HCT116 (cell line): ENCODE results near the gene FEM1B. TPM values are rescaled to one million over a fixed set of nuclear protein-coding genes. Genes with fewer than 3 reads are reported as not detected.

Experiments used
- ATAC-seq: fragments of 200-7000 bp; cut with Tn5 transposase; 2 replicates; pipeline ENCODE4 v1.9.1; 2020; ENCODE audit warnings: mild to moderate bottlenecking, moderate library complexity
- BruUV-seq: library from RNA; stranded (reverse); fragments of 400-500 nt; replicated peaks from 2 replicates; lab custom pipeline; 2021; lab: Mats Ljungman, UMichigan
- CTCF ChIA-PET: fragments of 300-600 bp; sonication (Branson Sonifier 250); formaldehyde crosslinking; loops from one replicate; lab custom pipeline; 2021; ENCODE audit warnings: antibody characterized with exemption; lab: Charles Lee
- POLR2A ChIA-PET: fragments of 300-600, 350-600 bp; sonication (Branson Sonifier 250); formaldehyde crosslinking; loops from one replicate; lab custom pipeline; 2021; ENCODE audit warnings: antibody characterized with exemption; lab: Charles Lee
- RAD21 ChIA-PET, 2 experiments: fragments of 300-600 bp; sonication (Branson Sonifier 250); formaldehyde crosslinking; loops; one replicate each; lab custom pipeline; 2023; ENCODE audit warnings: low total read pairs in 2 of 2; ENCODE audit not compliant: uncharacterized antibody in 2 of 2, unreplicated experiment in 2 of 2, low non-redundant PET in 1 of 2; lab: Charles Lee
- DNase-seq: peaks from one replicate; pipeline ENCODE4 v3.0.0-alpha.2; 2010; ENCODE audit warnings: low read depth, low spot score
- H2AFZ ChIP-seq: fragments of 200-600 bp; shearing (Covaris generic), sonication (generic); 2 replicates; pipeline ENCODE4 v1.6.1; 2017; ENCODE audit warnings: low read depth, mixed run types, mixed read lengths, antibody characterized with exemption, low read length; ENCODE audit not compliant: poor library complexity, severe bottlenecking
- H3K27ac ChIP-seq: 2 replicates; pipeline ENCODE4 v1.5.1; 2012; ENCODE audit warnings: low read depth, low read length
- H3K27me3 ChIP-seq: fragments of 200-600 bp; sonication (generic); 2 replicates; pipeline ENCODE4 v1.6.1; 2016; ENCODE audit warnings: mixed run types, low read length, mixed read lengths; ENCODE audit not compliant: insufficient read depth
- H3K36me3 ChIP-seq, 2 experiments: fragments of 200-500 bp in 1 of 2; fragments of 200-600 bp in 1 of 2; sonication (Bioruptor generic) in 1 of 2; sonication (generic) in 1 of 2; 2 replicates each; pipeline versions ENCODE4 v1.5.1 to v1.6.1; 2014 to 2016; ENCODE audit warnings: low read length in 2 of 2, inconsistent platforms in 1 of 2, mixed read lengths in 1 of 2, mixed run types in 1 of 2; ENCODE audit not compliant: insufficient read depth in 2 of 2, control insufficient read depth in 1 of 2
- H3K4me1 ChIP-seq, 2 experiments: fragments of 200-600 bp in 1 of 2; sonication (generic) in 1 of 2; 2 replicates each; pipeline versions ENCODE4 v1.5.1 to v1.6.1; 2012 to 2017; ENCODE audit warnings: low read length in 2 of 2, inconsistent platforms in 1 of 2, mild to moderate bottlenecking in 1 of 2, mixed read lengths in 1 of 2, mixed run types in 1 of 2, moderate library complexity in 1 of 2; ENCODE audit not compliant: insufficient read depth in 2 of 2, control insufficient read depth in 1 of 2
- H3K4me2 ChIP-seq: fragments of 200-600 bp; sonication (generic); 2 replicates; pipeline ENCODE4 v1.6.1; 2017; ENCODE audit warnings: mixed run types, low read length, mixed read lengths
- H3K4me3 ChIP-seq, 2 experiments: fragments of 200-600 bp in 1 of 2; sonication (generic) in 1 of 2; replicated peaks in 1 of 2; 2 replicates each; pipeline ENCODE4 v1.5.1; 2011 to 2016; ENCODE audit warnings: low read length in 2 of 2, control low read depth in 1 of 2, low read depth in 1 of 2, mild to moderate bottlenecking in 1 of 2, mixed read lengths in 1 of 2, mixed run types in 1 of 2
- H3K79me2 ChIP-seq: fragments of 200-600 bp; sonication (generic); 2 replicates; pipeline ENCODE4 v1.6.1; 2017; ENCODE audit warnings: mild to moderate bottlenecking, mixed run types, low read length, moderate library complexity, mixed read lengths; ENCODE audit not compliant: insufficient read depth
- H3K9ac ChIP-seq: fragments of 200-600 bp; sonication (generic); 2 replicates; pipeline ENCODE4 v1.6.1; 2016; ENCODE audit warnings: low read length, mixed read lengths
- H3K9me2 ChIP-seq: fragments of 200-600 bp; sonication (generic), shearing (Covaris generic); 2 replicates; pipeline ENCODE4 v1.6.1; 2017; ENCODE audit warnings: mixed run types, mild to moderate bottlenecking, moderate library complexity; ENCODE audit not compliant: insufficient read depth
- H3K9me3 ChIP-seq, 2 experiments: fragments of 200-500 bp in 1 of 2; fragments of 200-600 bp in 1 of 2; sonication (Bioruptor generic) in 1 of 2; sonication (generic) in 1 of 2; 2 replicates each; pipeline ENCODE4 v1.6.1; 2014 to 2017; ENCODE audit warnings: low read length in 2 of 2, mixed read lengths in 2 of 2, inconsistent platforms in 1 of 2, low read depth in 1 of 2, mild to moderate bottlenecking in 1 of 2, mixed run types in 1 of 2, moderate library complexity in 1 of 2; ENCODE audit not compliant: control insufficient read depth in 1 of 2, insufficient read depth in 1 of 2
- H4K20me1 ChIP-seq: fragments of 200-600 bp; sonication (generic), shearing (Covaris generic); 2 replicates; pipeline ENCODE4 v1.6.1; 2017; ENCODE audit warnings: mixed run types, mild to moderate bottlenecking, moderate library complexity; ENCODE audit not compliant: insufficient read depth
- ATF3 ChIP-seq: IDR thresholded peaks from 2 replicates; pipeline ENCODE4 v1.6.1; 2012
- CBX3 ChIP-seq: IDR thresholded peaks from 2 replicates; pipeline ENCODE4 v1.6.1; 2012; ENCODE audit warnings: low read depth
- CEBPB ChIP-seq: IDR thresholded peaks from 2 replicates; pipeline ENCODE4 v1.6.1; 2012; ENCODE audit warnings: low read depth
- CTCF ChIP-seq, 3 experiments: fragments of 200-600 bp in 1 of 3; sonication (generic) in 1 of 3; IDR thresholded peaks in 2 of 3; conservative IDR thresholded peaks in 1 of 3; 2 replicates each; pipeline ENCODE4 v1.5.1; 2012 to 2017; ENCODE audit warnings: low read depth in 2 of 3, low read length in 2 of 3, antibody characterized with exemption in 1 of 3, borderline replicate concordance in 1 of 3, control low read depth in 1 of 3, mild to moderate bottlenecking in 1 of 3, mixed read lengths in 1 of 3, mixed run types in 1 of 3, moderate library complexity in 1 of 3; ENCODE audit not compliant: insufficient read depth in 1 of 3
- EGR1 ChIP-seq: IDR thresholded peaks from 2 replicates; pipeline ENCODE4 v1.6.1; 2012; ENCODE audit warnings: low read depth
- JUND ChIP-seq: IDR thresholded peaks from 2 replicates; pipeline ENCODE4 v1.6.1; 2012
- POLR2A ChIP-seq: IDR thresholded peaks from 2 replicates; pipeline ENCODE4 v1.7.0; 2011; ENCODE audit warnings: borderline replicate concordance; ENCODE audit not compliant: insufficient read depth, insufficient read length; ENCODE audit errors: extremely low read depth
- SIN3A ChIP-seq: IDR thresholded peaks from 2 replicates; pipeline ENCODE4 v1.6.1; 2012; ENCODE audit warnings: low read depth
- SP1 ChIP-seq: IDR thresholded peaks from 2 replicates; pipeline ENCODE4 v1.6.1; 2012; ENCODE audit warnings: low read depth
- SRF ChIP-seq: IDR thresholded peaks from 2 replicates; pipeline ENCODE4 v1.6.1; 2012; ENCODE audit warnings: low read depth
- TCF7L2 ChIP-seq: IDR thresholded peaks from 2 replicates; pipeline ENCODE4 v1.7.0; 2011; ENCODE audit warnings: borderline replicate concordance, inconsistent platforms; ENCODE audit not compliant: insufficient read depth, insufficient read length; ENCODE audit errors: extremely low read depth
- YY1 ChIP-seq: IDR thresholded peaks from 2 replicates; pipeline ENCODE4 v1.6.1; 2011; ENCODE audit warnings: low read length, low read depth, moderate library complexity, mild to moderate bottlenecking; ENCODE audit not compliant: insufficient replicate concordance; ENCODE audit errors: extremely low read depth
- ZFX ChIP-seq: fragments of 450-650 bp; IDR thresholded peaks from 2 replicates; pipeline ENCODE4 v1.6.1; 2017
- ZNF274 ChIP-seq: fragments of 200-500 bp; sonication (Bioruptor generic); IDR thresholded peaks from 2 replicates; pipeline ENCODE4 v1.6.1; 2014; ENCODE audit warnings: mild to moderate bottlenecking, low read depth, low read length, inconsistent platforms
- intact Hi-C: fragments of 100-400 bp; cut with micrococcal nuclease; formaldehyde crosslinking; loops from 2 replicates; pipeline ENCODE4 v1.10.0; 2022
- total RNA-seq: library from RNA; stranded (reverse); gene quantifications from one replicate; pipeline ENCODE4 v1.2.1, GENCODE V29; 2021; ENCODE audit not compliant: unreplicated experiment
- TF ChIP-seq, protein P1 (sequence below): IDR thresholded peaks from 2 replicates; pipeline ENCODE4 v1.6.1; 2012
- TF ChIP-seq, protein P2 (sequence below): IDR thresholded peaks from 2 replicates; pipeline ENCODE4 v1.6.1; 2011; ENCODE audit warnings: mild to moderate bottlenecking, low read length, moderate library complexity; ENCODE audit not compliant: insufficient replicate concordance; ENCODE audit errors: extremely low read depth

FEM1B gene
- total RNA-seq, 1 experiment from 2014 or later, result 39.7 TPM

DNA sequence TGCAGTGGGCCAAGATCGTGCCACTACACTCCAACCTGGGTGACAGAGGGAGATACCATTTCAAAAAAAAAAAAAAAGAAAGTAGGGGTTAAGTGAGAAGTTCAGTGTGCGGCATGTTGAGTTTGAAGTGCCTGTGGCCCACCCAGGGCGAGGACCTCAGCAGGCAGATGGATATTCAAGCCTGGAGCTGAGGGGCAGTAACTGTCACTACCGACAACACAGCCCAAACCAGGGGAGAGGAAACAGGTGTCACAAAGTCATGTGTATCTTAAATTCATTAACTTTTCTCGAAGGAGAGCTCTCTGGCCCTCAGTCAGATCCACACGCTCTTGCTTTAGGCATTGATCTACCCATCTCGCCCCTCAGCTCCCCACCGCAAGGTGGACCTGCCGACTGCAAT is 45.3 kb downstream of the FEM1B start:
- Histone ChIP-seq H4K20me1 (no peaks in the 10 kb centered on the region), H3K27me3 (peaks cover 4% of the 10 kb centered on the region; the same call in 1 of the 2 replicates), H3K36me3 (no peaks in the 10 kb centered on the region), H3K27ac (no peak overlapping the region), H3K4me3 (no peak overlapping the region), H3K79me2 (no peaks in the 10 kb centered on the region), H3K4me2 (no peak overlapping the region), H3K9me3 (no peaks in the 10 kb centered on the region), H2AFZ (no peak overlapping the region), H3K4me1 (no peaks in the 10 kb centered on the region), H3K9ac (no peak overlapping the region), H3K9me2 (no peaks in the 10 kb centered on the region)
- intact Hi-C loops, result no loop called here
- no TSS peak for BruUV-seq
- TF ChIP-seq, protein P1, sequence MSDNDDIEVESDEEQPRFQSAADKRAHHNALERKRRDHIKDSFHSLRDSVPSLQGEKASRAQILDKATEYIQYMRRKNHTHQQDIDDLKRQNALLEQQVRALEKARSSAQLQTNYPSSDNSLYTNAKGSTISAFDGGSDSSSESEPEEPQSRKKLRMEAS, result no peak
- no peak for TF ChIP-seq SIN3A
- no peak for TF ChIP-seq CBX3
- no peak for TF ChIP-seq ZNF274
- no peak for TF ChIP-seq ZFX
- TF ChIP-seq SRF, result no peak
- TF ChIP-seq, protein P2, sequence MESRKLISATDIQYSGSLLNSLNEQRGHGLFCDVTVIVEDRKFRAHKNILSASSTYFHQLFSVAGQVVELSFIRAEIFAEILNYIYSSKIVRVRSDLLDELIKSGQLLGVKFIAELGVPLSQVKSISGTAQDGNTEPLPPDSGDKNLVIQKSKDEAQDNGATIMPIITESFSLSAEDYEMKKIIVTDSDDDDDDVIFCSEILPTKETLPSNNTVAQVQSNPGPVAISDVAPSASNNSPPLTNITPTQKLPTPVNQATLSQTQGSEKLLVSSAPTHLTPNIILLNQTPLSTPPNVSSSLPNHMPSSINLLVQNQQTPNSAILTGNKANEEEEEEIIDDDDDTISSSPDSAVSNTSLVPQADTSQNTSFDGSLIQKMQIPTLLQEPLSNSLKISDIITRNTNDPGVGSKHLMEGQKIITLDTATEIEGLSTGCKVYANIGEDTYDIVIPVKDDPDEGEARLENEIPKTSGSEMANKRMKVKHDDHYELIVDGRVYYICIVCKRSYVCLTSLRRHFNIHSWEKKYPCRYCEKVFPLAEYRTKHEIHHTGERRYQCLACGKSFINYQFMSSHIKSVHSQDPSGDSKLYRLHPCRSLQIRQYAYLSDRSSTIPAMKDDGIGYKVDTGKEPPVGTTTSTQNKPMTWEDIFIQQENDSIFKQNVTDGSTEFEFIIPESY, result no peak
- TF ChIP-seq POLR2A, result no peak
- TF ChIP-seq TCF7L2, result no peak
- TF ChIP-seq EGR1, result no peak
- no peak for TF ChIP-seq YY1
- TF ChIP-seq ATF3, result no peak
- no peak for TF ChIP-seq CEBPB
- TF ChIP-seq CTCF (IDR thresholded peaks at IDR 0.05 in 2 of 3, conservative IDR thresholded peaks at IDR 0.05 in 1 of 3; ENCODE audit: borderline replicate concordance in 1 of 3, insufficient read depth in 1 of 3, low read depth in 2 of 3, low read length in 2 of 3), result no peak
- TF ChIP-seq SP1, result no peak
- no peak for TF ChIP-seq JUND
- RAD21 ChIA-PET, result no interaction called here
- ATAC-seq, result no peak
- CTCF ChIA-PET, result no interaction called here
- POLR2A ChIA-PET, result no interaction called here
- DNase-seq, result no peak
